ENCODE data around the gene SPSB3.

The SPSB3 gene

GRCh38 chr16:1782408-1783264 lies at the start of gene SPSB3, which contains the start of gene NUBP2:
Gene SPSB3, minus strand, starts transcription at chr16:1782571. Its CDS starts 1,088 bp downstream, at chr16:1781483.
Gene NUBP2, plus strand, starts transcription at chr16:1782960. Its CDS starts 61 bp downstream, at chr16:1783021.
- no peak for TF ChIP-seq CTCF (conservative IDR thresholded peaks at IDR 0.05)
- H3K27ac ChIP-seq = peak within 1 kb of the TSS; percentile 77

GRCh38 chr16:1831186-1832075 lies 49.1 kb upstream of the SPSB3 start:
- TF ChIP-seq CTCF (conservative IDR thresholded peaks at IDR 0.05) = no peak
- no peak overlapping the region for H3K27ac ChIP-seq

GRCh38 chr16:1830213-1830612 lies 47.8 kb upstream of the SPSB3 start:
- H3K27ac ChIP-seq = no peak overlapping the region
- no peak for TF ChIP-seq CTCF (conservative IDR thresholded peaks at IDR 0.05)

GRCh38 chr16:1828645-1829410 lies 46.5 kb upstream of the SPSB3 start:
- no peak for TF ChIP-seq CTCF (conservative IDR thresholded peaks at IDR 0.05)
- no peak overlapping the region; the same call in 1 of the 2 replicates for H3K27ac ChIP-seq

- TF ChIP-seq CTCF (conservative IDR thresholded peaks at IDR 0.05) = no peak
- peak within 1 kb of the TSS; percentile 80 for H3K27ac ChIP-seq
These were observed 44.6 kb upstream of the SPSB3 start, which contains the start of the genes FAHD1 and HAGH for GRCh38 chr16:1826691-1827573. Gene FAHD1, plus strand, starts transcription at chr16:1827206. Its CDS starts 33 bp downstream, at chr16:1827239. Gene HAGH, minus strand, starts transcription at chr16:1826825. Its CDS starts 38 bp downstream, at chr16:1826787.

- H3K27ac ChIP-seq = peak overlapping the region; percentile 80
- TF ChIP-seq CTCF (conservative IDR thresholded peaks at IDR 0.05) = peak; percentile 20; the same call in 1 of the 2 replicates
These were observed 43.7 kb upstream of the SPSB3 start for GRCh38 chr16:1825864-1826690.

Measured in VCaP (cell line).